Measurements from ENCODE around the gene DLK1.

DNA sequence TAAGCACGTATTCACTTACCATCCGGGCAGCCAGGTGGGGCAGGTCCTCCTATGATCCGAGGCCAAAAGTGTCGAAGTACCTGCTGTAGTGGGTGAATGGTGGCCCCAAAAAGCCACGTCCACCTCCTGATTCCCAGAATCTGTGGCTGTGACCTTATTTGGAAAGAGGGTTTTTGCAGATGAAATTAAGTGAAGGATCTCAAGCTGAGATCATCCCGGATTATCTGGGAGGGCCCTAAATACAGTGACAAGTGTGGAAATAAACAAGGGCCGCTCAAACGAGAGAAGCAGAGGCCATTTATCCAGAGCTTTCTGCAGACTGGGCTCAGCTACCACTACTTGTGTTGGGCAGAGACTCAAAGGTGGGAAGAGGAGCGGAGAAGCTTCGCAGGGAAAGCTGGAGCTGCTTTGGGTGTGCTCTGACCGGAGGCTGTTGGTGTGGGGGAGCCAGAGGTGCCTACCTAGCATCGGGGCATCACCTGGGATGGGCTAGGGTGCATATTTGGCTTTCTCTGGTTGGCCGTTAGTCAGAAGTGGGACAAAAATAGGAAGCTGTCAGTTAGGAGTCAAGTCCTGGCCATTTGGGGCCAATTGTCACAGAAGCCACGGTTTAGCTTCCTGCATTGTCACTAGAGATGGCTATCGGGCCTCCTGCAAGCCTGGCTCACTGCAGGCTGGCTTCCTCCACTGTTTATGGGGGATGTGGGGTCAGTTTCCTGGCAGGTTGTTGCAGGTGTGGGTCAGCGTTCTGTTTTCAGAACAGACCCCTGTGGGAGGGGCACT is 27.8 kb upstream of the DLK1 start:
- TF ChIP-seq, protein P1, sequence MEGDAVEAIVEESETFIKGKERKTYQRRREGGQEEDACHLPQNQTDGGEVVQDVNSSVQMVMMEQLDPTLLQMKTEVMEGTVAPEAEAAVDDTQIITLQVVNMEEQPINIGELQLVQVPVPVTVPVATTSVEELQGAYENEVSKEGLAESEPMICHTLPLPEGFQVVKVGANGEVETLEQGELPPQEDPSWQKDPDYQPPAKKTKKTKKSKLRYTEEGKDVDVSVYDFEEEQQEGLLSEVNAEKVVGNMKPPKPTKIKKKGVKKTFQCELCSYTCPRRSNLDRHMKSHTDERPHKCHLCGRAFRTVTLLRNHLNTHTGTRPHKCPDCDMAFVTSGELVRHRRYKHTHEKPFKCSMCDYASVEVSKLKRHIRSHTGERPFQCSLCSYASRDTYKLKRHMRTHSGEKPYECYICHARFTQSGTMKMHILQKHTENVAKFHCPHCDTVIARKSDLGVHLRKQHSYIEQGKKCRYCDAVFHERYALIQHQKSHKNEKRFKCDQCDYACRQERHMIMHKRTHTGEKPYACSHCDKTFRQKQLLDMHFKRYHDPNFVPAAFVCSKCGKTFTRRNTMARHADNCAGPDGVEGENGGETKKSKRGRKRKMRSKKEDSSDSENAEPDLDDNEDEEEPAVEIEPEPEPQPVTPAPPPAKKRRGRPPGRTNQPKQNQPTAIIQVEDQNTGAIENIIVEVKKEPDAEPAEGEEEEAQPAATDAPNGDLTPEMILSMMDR (IDR thresholded peaks at IDR 0.05) = no peak
- no peak for TF ChIP-seq POLR2A (IDR thresholded peaks at IDR 0.05)

Data from body of pancreas (tissue), 4 donors.